ENCODE measurements around the gene WDR27.
"Not testable (repeated sequence)": the region's sequence is repeated elsewhere in the genome, so short reads cannot be mapped to it uniquely, and the experiment has no call there.

Gene WDR27

GRCh38 chr6:169474362-169474761 lies 227.5 kb downstream of the WDR27 start:
- no peak for DNase-seq (ENCODE audit: low spot score)

- DNase-seq (ENCODE audit: low spot score) = no peak
Observed at GRCh38 chr6:169473663-169474062, 228.2 kb downstream of the WDR27 start.

GRCh38 chr6:169472786-169473416 lies 228.9 kb downstream of the WDR27 start:
- no peak for DNase-seq (ENCODE audit: low spot score)

- DNase-seq (ENCODE audit: low spot score) = no peak
Observed at GRCh38 chr6:169470790-169471189, 231.0 kb downstream of the WDR27 start.

GRCh38 chr6:169469028-169469427 lies 232.8 kb downstream of the WDR27 start:
- no peak for DNase-seq (ENCODE audit: low spot score)

GRCh38 chr6:169467755-169468154 lies 234.1 kb downstream of the WDR27 start:
- DNase-seq (ENCODE audit: low spot score) = not testable (repeated sequence)

- not testable (repeated sequence) for DNase-seq (ENCODE audit: low spot score)
Observed at GRCh38 chr6:169466256-169466655, 235.6 kb downstream of the WDR27 start.

GRCh38 chr6:169457762-169458161 lies 244.1 kb downstream of the WDR27 start:
- no peak for DNase-seq (ENCODE audit: low spot score)

- DNase-seq (ENCODE audit: low spot score) = no peak
Observed at GRCh38 chr6:169456840-169457239, 245.0 kb downstream of the WDR27 start.

- no peak for DNase-seq (ENCODE audit: low spot score)
Observed at GRCh38 chr6:169455470-169455869, 246.4 kb downstream of the WDR27 start.

GRCh38 chr6:169454872-169455204 lies 247.0 kb downstream of the WDR27 start:
- DNase-seq (ENCODE audit: low spot score) = no peak

GRCh38 chr6:169454204-169454871 lies 247.5 kb downstream of the WDR27 start:
- DNase-seq (ENCODE audit: low spot score) = no peak

GRCh38 chr6:169452869-169453620 lies 248.8 kb downstream of the WDR27 start:
- no peak for DNase-seq (ENCODE audit: low spot score)

GRCh38 chr6:169452117-169452868 lies 249.5 kb downstream of the WDR27 start:
- DNase-seq (ENCODE audit: low spot score) = peak; percentile 50

GRCh38 chr6:169451065-169451838 lies 250.6 kb downstream of the WDR27 start:
- no peak for DNase-seq (ENCODE audit: low spot score)

- DNase-seq (ENCODE audit: low spot score) = no peak
Observed at GRCh38 chr6:169450097-169450496, 251.7 kb downstream of the WDR27 start.

- DNase-seq (ENCODE audit: low spot score) = no peak
Observed at GRCh38 chr6:169449221-169449620, 252.6 kb downstream of the WDR27 start.

- no peak for DNase-seq (ENCODE audit: low spot score)
Observed at GRCh38 chr6:169445661-169446581, 255.9 kb downstream of the WDR27 start.

GRCh38 chr6:169445227-169445626 lies 256.6 kb downstream of the WDR27 start:
- DNase-seq (ENCODE audit: low spot score) = no peak

- no peak for DNase-seq (ENCODE audit: low spot score)
Observed at GRCh38 chr6:169441292-169441691, 260.5 kb downstream of the WDR27 start.

GRCh38 chr6:169439710-169440109 lies 262.1 kb downstream of the WDR27 start:
- DNase-seq (ENCODE audit: low spot score) = no peak

All from LoVo (cell line).